Lung (tissue), 12 donors: Measurements from ENCODE around the gene RNF220. TPM values are rescaled to one million over a fixed set of nuclear protein-coding genes. Genes with fewer than 3 reads are reported as not detected.
A peak's percentile ranks its signal among the peaks of the same experiment; 100 is the strongest.

Experiments used
- ATAC-seq: fragments of 200-7000 bp; cut with Tn5 transposase; one replicate; pipeline ENCODE4 v1.9.1; 2020; ENCODE audit warnings: moderate number of reproducible peaks; ENCODE audit not compliant: insufficient read depth, low FRiP score
- DNase-seq, 3 donors: peaks; one replicate each; pipeline ENCODE4 v3.0.0-alpha.2; 2013 to 2017
- H3K27ac ChIP-seq, 2 donors: one replicate each; pipeline ENCODE4 v1.5.1; 2013; ENCODE audit warnings: mild to moderate bottlenecking in 2 of 2, moderate library complexity in 2 of 2, control low read depth in 1 of 2, inconsistent platforms in 1 of 2, low read depth in 1 of 2, low read length in 1 of 2
- H3K27me3 ChIP-seq, 3 donors: one replicate each; pipeline ENCODE4 v1.5.1; 2013; ENCODE audit warnings: low read length in 2 of 3; ENCODE audit not compliant: control insufficient read depth in 3 of 3, insufficient read depth in 3 of 3
- H3K36me3 ChIP-seq, 4 donors: one replicate each; pipeline ENCODE4 v1.5.1; 2013; ENCODE audit warnings: low read length in 4 of 4, mild to moderate bottlenecking in 1 of 4, moderate library complexity in 1 of 4; ENCODE audit not compliant: control insufficient read depth in 4 of 4, insufficient read depth in 4 of 4
- H3K4me1 ChIP-seq, 5 donors: one replicate each; pipeline ENCODE4 v1.5.1; 2013; ENCODE audit warnings: low read length in 5 of 5, mild to moderate bottlenecking in 2 of 5, moderate library complexity in 1 of 5; ENCODE audit not compliant: control insufficient read depth in 5 of 5, insufficient read depth in 5 of 5
- H3K4me3 ChIP-seq: one replicate; pipeline ENCODE4 v1.5.1; 2013; ENCODE audit warnings: mild to moderate bottlenecking, control low read depth, moderate library complexity
- H3K9ac ChIP-seq, 2 donors: one replicate each; pipeline ENCODE4 v1.5.1; 2013; ENCODE audit warnings: low read length in 2 of 2, control low read depth in 1 of 2; ENCODE audit not compliant: insufficient read depth in 1 of 2
- H3K9me3 ChIP-seq, 4 donors: one replicate each; pipeline ENCODE4 v1.5.1; 2013; ENCODE audit warnings: low read length in 3 of 4, mild to moderate bottlenecking in 1 of 4, moderate library complexity in 1 of 4; ENCODE audit not compliant: control insufficient read depth in 4 of 4, insufficient read depth in 3 of 4
- WGBS, 2 donors: extraction: QIAGEN DNeasy Blood & Tissue Kit; methylation state at CpG; one replicate each; pipeline ENCODE4 v1.1.7; 2013; 5-methylcytosine and 5-hydroxymethylcytosine counted together
- polyA plus RNA-seq, 2 donors: library from polyadenylated mRNA; stranded (reverse); fragments of 200-250 nt; gene quantifications; one replicate each; pipeline ENCODE4 v1.2.1, GENCODE V29; 2013
- total RNA-seq, 2 donors: library from RNA; depleted of rRNA in 1 of 2; stranded (reverse); fragments of >200 nt in 1 of 2; gene quantifications; one replicate each; pipeline ENCODE4 v1.2.1, GENCODE V29; 2014 to 2021
- TF ChIP-seq, protein P1 (sequence below): IDR thresholded peaks from 2 replicates; pipeline ENCODE4 v1.5.1; 2012; ENCODE audit warnings: mild to moderate bottlenecking; ENCODE audit errors: control extremely low read depth, extremely low read depth
- donor health status: control.
- donor health status: control.
- donor health status: Bipolar disorder and iron deficiency.
- donor health status: healthy.
- donor health status: DM: yes; HTN: yes; CAD: no.

The RNF220 gene
- total and polyA plus RNA-seq, 4 donors: 44.9 to 75.8 (median 69.5) TPM

- H3K9ac ChIP-seq: no peak overlapping the region
- no peaks in the 10 kb centered on the region for H3K36me3 ChIP-seq
- ATAC-seq: no peak
- 51 to 55% methylated on average over 4 of the region's 4 CpGs for WGBS, 2 donors
- H3K9me3 ChIP-seq: no peaks in the 10 kb centered on the region
- no peaks in the 10 kb centered on the region for H3K4me1 ChIP-seq
- TF ChIP-seq, protein P1, sequence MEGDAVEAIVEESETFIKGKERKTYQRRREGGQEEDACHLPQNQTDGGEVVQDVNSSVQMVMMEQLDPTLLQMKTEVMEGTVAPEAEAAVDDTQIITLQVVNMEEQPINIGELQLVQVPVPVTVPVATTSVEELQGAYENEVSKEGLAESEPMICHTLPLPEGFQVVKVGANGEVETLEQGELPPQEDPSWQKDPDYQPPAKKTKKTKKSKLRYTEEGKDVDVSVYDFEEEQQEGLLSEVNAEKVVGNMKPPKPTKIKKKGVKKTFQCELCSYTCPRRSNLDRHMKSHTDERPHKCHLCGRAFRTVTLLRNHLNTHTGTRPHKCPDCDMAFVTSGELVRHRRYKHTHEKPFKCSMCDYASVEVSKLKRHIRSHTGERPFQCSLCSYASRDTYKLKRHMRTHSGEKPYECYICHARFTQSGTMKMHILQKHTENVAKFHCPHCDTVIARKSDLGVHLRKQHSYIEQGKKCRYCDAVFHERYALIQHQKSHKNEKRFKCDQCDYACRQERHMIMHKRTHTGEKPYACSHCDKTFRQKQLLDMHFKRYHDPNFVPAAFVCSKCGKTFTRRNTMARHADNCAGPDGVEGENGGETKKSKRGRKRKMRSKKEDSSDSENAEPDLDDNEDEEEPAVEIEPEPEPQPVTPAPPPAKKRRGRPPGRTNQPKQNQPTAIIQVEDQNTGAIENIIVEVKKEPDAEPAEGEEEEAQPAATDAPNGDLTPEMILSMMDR: no peak
- no peak overlapping the region for H3K4me3 ChIP-seq
- peak in 1 of 3 donors; percentile 28 for DNase-seq
- H3K27ac ChIP-seq: no peak overlapping the region
- peaks cover 4 to 18% (median 13%) of the 10 kb centered on the region in 3 donors for H3K27me3 ChIP-seq
These were observed 198.7 kb downstream of the RNF220 start for GRCh38 chr1:44603718-44604117.

DNA sequence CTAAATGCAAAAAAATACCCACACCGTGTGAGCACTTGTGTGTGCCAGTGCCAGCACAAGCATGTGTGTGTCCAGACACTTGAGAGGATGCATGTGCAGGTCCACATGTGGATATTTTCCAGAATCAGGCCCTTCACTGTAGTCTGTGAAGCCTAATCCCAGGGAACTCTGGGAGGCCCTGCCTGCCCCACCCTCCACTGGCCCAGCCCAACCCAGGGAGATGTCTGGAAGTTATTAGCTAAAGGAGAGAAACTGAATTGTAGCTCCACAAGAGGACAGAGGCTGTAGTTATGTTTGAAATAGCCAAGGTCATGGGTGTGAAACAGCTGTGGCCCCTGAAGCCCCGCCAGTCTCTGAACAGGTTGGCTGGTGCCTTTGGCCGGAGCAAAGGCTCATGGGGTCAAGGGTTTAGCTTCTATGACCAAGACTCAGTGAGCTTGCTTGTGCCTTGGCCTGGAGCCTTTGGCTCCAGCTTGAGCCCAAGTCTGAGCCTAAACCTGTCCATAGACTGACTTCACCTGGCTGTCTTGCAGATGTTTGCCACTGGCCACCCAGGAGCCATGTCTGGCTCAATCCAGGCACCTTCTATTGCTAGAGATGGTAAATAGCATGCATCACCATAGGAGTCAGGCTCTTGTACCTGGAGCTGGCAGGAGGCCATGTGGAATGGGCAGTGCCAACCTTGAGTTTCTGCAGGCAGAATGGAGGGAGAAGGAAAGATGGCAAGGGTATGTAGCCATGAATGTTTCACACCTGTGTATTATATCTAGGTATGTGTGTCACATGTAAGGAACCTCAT is 199.3 kb downstream of the RNF220 start:
- DNase-seq: no peak
- H3K27me3 ChIP-seq: peaks cover 4 to 18% (median 12%) of the 10 kb centered on the region in 3 donors
- TF ChIP-seq, protein P1: no peak
- H3K4me3 ChIP-seq: no peak overlapping the region
- H3K36me3 ChIP-seq: no peaks in the 10 kb centered on the region
- no peaks in the 10 kb centered on the region for H3K4me1 ChIP-seq
- H3K9ac ChIP-seq: no peak overlapping the region
- no peak overlapping the region for H3K27ac ChIP-seq
- no peak for ATAC-seq
- 81 to 89% methylated on average over 3 of the region's 3 CpGs for WGBS, 2 donors
- H3K9me3 ChIP-seq: no peaks in the 10 kb centered on the region

DNA sequence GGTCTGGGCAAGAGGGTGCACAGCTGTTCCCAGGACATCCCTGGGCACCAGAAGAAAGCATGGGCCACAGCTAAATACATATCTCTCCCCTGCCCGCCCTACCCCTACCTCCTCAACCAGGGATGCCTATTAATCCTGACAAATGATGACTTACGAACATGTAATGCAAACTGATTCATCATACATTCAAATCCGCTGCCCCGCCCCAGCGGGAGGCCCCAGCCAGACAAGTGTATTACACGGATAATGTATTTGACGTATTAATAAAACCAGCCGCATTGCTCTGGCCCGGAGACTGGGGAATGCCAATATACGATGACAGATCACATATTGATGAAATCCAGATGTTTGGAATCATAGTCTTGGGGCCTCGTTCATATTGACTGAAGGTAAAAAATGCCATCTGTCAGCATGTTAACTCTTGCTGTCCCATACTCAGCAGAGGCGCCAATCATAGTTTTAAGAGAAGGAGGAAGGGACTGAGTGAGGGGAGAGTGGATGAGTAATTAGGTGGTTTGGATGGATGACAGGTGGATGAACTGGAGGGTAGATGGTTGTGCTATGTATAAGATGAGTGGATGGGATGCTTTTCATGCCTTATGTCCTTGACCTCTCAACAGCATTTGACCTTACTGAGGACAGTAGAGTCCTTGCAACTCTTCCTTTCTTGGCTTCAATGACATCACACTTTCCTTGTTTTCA is 201.0 kb downstream of the RNF220 start:
- ATAC-seq (no peak), DNase-seq (no peak)
- Histone ChIP-seq H3K27me3 (peaks cover 4 to 18% (median 9%) of the 10 kb centered on the region in 3 donors), H3K4me1 (no peaks in the 10 kb centered on the region), H3K9ac (no peak overlapping the region), H3K27ac (no peak overlapping the region), H3K9me3 (no peaks in the 10 kb centered on the region), H3K4me3 (no peak overlapping the region), H3K36me3 (no peaks in the 10 kb centered on the region)
- WGBS, 2 donors: 87 to 91% methylated on average over 12 of the region's 12 CpGs
- TF ChIP-seq, protein P1: no peak
